Activated CD4-positive, alpha-beta T cell treated with anti-CD3 and anti-CD28 coated beads for 4 hours (primary cell): ENCODE data around the gene ZXDC.

Source experiments
- DNase-seq, 2 donors: peaks; one replicate each; pipeline ENCODE4 v3.0.0-alpha.2; 2020

Gene ZXDC

DNA sequence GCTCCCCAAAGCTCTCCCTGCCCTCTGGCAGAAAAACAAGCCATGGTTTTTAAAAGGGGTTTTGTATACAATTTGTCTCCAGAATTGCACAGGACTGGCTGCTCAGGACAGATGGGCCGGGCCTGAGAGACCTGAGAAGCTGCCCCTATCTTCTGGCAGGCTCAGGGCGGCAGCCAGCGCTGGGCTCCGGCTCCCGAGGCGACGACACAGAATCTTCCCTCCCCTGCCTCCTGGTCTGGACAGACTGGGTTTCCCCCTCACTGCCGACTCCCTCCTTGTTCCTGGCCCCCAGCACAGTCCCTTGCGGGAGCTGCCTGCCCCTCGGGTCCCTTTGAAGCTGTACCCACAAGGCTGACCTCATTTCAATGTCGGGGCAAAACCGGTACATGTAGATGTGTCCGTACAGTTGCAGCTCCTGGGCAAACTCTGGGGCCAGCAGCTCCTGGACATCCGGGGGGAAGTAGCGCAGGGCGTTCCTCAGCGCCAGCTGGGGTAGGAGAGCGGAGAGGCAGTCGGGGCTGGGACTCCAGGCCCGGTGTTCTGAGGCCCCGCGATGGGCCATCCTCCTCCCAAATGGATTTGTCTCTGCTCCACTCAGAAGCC lies 34.7 kb upstream of the ZXDC start:
- no peak for DNase-seq

DNA sequence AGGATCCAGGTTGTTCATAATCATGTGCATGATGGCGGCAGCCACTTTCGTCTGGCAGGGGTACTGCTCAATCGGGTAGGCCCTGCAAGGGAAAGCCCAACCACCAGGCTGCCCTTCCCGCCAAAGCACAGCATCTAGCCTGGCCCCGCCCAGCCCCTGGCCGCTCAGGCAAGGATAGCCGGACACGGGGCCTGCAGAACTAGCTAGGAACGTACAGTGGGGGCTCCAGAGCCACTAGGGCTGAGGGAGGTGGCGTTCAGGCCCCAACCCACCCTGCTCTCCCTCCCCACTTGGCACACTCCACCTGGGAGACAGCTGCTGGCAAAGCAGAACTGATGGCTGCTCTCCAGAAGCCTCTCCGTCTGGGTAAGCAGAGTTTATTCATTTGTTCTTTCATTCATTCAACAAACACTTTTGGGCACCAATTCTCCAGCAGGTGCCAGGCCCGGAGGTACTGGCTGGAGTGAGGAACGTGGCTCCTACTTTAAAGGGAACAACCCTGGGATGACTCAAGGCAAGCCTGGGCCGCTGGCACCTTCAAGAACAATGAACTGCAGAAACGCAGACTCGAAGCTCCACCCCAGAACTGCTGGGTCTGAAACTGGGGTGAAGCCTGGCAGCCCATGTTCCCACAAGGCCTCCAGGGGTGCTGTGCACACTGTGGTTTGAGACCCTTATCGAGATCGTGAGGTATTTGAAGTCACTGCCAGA lies 34.1 kb upstream of the ZXDC start:
- DNase-seq = no peak

DNA sequence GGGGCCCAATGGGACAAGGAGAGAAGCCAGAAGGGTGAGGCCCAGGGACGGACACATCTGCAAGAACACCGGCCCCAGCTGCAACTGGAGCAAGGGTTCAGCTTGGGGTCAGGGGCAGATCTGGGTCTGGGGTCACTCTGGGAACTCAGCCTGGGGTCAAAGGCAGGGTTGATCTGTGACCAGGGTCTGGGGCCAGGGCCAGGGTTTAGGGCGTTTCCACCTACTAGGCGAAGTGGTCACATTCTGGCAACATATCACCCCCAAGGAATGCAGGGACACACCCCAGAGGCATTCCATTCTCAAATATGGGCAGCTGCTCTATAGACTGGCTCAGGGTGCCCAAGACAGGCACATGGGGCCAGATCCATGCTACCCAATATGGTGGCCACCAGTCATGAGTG lies 32.9 kb upstream of the ZXDC start:
- no peak for DNase-seq

DNA sequence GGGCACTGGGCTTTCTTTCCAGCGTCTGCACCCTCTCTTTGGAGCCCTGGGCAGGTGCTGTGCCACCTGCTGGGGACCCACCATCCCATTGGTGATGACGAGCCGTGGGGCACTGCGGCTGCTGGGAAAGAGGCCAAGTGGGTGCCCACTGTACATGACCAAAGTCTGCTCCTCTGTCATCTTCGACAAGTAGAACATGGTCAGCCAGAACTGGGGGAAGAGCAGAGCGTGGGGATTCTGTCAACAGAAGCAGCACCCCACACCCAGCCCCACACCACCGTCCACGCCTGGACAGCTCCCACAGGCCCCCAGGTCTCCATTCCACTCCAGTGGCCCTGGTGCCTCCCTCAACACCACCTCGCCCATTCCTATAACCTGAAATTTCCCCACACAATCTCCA lies 32.2 kb upstream of the ZXDC start:
- DNase-seq = no peak

DNA sequence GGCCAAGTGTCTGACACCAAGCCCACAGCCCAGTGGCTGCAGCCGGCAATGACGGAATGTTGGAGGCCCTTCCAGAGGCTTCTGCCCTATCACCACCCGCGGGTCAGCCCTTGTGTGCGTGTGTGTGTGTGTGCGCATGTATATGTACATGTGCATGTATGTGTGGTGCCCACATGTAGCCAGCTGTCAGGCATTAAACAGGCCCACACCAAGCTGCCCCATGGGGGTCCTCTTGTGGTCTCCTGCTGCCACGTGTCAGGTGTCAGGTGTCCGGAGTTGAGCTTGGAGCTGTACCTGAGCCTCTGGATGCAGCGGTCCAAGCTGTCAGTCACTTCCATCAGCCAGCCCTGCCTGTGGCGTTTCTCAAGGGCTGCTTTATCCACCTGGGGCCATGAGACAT lies 28.0 kb upstream of the ZXDC start:
- DNase-seq = no peak

DNA sequence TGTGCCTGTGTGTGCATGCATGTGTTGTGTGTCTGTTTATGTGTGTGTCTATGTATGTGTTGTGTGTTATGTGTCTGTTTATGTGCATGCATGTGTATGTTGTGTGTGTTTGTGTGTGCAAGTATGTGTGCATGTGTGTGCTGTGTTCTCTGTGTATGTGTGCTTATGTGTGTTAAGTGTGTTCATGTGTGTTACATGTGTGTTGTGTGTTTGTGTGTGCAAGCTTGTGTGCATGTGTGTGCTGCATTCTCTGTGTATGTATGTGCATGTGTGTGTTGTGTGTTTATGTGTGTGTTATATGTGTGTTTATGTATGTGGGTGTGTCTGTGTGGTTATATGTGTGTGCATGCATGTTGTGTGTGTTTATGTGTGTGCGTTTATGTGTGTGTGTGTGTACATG lies 27.0 kb upstream of the ZXDC start:
- no peak for DNase-seq

DNA sequence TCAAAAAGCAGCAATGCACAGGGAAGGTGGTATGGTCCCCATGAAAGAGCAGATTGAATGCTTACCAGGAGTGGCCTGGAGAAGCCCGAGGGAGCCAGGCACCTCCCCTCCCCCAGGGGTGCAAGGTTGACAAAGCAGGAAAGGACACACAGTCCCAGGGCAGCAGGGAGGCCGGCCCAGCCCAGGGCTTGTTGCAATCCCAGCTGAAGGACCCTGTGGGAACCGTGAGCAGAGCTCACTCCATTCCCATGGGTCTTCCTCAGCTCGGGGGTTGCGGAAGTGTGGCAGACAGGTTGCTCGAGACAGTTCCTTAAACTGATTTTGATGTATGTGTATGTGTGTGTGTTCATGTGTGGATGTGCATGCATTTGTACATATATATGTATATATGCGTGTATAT lies 26.0 kb upstream of the ZXDC start:
- no peak for DNase-seq

DNA sequence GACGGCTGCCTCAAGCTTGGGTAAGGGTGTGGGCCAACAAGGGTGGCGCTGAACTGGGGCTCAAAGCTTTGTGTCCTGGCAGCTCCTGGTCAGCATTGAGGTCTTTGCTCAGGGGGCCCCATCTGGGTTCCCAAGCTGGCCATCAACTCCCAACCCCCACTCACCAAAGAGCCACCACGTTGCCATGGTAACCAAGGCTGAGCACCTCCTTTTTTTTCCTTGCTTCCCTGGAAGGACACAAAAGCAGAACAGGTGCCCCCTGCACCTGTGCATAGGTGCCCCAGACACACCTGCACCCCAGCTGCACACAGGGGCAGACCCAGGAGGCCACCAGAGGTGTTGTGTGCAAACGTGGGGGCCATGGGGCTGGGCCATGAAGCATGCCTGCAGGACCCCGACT lies 25.4 kb upstream of the ZXDC start:
- no peak for DNase-seq

DNA sequence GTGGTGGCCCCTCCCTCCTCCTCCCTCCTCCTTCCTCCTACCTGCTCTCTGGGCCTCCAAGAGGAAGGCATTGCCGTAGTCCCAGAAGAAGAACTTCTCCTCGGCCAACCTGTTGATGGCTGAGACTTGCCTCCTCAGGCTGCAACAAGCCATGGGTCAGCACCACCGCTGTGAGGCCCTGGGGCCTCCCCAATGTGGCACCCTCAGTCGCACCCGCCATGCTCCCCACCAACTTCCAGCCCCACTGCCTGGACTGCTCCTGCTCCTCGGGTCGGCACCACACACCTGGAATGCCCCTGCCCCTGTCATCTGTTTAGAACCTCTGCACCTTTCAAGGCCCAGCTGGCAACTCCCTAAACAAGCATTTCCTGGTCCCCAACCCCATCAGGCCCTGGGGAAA lies 24.3 kb upstream of the ZXDC start:
- no peak for DNase-seq

DNA sequence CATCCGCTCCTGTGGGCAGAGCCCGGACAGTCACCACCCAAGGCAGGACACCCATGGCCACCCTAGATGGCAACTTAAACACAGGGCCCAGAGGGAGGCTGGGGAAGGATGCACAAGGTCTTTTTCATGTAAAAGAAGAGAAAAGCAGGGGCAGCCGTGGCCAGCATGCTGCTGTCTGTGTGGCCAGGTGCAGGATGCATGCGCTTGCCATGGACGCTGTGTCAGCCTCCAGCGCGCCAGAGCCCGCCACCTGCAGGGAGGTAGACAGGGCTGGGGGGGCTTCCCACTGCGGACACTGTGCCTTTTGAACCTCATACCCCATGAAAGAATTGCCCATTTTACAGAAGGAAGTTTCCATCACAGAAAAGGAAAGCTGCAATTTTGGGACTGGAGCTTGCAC lies 23.7 kb upstream of the ZXDC start:
- no peak for DNase-seq

DNA sequence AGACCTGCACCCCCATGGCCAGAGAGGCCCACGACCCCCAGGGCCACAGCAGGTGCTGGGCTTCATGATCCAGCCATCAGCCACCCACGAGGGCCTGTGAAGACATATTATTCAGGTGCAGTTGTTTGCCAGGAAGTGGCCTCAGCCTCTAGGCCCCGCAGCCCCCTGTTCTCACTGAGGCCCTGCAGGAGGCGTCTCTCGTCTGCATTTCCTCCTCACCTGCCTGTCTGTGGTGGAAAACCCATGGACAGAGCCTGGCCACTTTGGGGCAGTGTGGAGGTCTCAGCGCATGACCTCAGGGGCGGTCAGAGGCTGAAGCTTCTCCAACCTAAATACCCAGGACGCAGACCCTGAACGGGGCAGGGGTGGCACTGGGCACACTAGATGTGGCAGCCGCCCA lies 23.2 kb upstream of the ZXDC start:
- no peak for DNase-seq

DNA sequence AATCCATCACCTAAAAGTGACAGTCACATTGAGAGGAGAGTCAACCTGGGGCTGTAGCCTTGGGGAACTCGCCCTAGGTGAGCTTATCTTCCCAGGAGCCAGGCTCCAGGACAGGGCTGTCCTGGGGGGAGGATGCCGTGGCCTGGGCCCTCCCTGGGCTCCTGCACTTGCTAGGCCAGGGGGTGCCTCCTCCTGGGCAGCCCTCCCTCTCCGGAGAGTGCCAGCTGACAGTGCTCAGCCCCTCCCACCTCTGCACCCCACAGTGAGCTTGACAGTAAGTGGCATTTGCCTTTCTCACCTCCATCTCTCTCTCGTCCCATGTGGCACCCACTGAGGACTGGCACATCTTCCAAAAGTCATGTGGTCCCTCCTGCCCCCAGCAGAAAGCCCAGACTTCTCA lies 22.8 kb upstream of the ZXDC start:
- DNase-seq = no peak

DNA sequence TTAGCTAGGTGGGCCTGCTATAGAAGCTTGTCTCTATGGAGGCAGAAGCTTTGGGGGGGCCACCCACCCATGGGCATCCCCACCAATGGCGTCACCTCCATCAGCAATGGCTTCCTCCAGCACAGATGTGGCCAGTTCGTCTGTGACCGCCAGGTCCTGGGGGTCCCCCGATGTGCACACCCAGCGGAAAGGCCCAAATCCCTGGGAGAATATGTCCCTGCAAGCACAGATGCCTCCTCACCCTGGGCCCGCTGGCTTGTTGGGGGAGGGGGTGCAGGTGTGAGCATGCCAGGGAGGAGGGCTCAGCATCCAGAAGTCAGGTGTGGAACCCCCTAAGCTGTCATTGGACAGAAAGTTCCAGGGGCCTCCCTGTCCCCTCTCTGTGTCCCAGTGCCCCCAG lies 22.3 kb upstream of the ZXDC start:
- no peak for DNase-seq

DNA sequence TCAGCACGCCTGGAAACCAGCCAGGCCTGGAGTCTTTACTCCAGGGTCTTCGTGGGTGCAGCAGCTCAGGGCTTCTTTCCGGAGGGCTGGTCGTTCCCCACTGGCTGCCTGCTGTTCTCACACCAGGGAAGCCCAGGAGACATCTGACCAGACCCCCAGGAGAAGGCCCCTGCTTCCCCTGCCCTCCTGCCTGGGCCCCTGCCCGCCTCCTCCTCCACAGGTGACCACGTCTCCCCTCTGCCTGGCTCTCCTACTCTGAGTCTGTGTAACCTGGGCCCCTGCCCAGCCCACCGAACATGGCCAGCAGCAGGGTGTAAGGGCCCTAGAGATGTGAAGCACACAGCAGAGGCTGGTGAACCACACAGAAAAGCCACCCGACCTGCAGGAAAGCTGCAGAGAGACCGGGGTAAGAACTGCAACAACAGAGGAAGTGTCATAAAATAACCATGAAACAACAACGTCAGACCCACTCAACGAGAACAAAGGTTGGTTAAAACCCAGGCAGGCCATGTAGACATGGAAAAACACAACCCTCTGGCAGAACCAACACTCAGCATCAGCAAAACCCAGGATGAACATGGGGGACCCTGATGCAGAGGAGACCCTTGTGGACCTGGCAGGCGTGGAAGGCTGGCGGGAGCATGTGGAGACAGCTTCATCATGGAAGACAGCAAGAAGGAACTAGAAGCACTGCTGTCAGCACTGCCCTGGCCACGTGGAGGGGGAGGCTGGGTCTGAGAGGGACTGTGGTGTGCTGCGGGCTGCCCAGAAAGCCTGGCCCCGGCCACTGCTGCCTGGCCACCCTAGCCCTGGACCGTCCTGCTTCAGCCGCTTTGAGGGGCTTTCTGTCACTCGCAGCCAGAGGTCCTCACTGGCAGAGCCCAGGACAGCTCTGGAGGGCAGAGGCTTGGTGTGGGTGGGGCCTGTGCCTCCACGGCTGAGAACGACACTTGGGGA lies 21.5 kb upstream of the ZXDC start:
- no peak for DNase-seq

DNA sequence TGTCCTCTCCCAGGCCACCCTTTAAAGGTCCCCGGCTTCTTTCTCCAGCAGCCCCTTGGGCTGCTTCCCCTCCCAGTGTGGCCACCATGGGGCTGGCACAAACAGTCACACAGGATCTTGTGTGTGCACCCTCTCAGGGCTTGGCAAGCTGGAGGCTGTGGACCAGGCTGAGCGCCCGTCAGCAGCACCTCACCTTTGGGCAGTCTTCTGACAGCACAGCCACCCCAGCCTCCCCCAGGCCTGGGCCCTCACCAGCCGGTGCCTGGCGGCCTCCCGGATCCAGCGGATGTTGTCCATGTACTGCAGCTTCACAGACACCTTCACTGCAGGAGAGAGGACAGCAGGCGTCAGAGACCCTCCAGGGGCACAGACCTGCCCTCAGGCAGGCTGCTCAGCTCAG lies 20.1 kb upstream of the ZXDC start:
- no peak for DNase-seq

DNA sequence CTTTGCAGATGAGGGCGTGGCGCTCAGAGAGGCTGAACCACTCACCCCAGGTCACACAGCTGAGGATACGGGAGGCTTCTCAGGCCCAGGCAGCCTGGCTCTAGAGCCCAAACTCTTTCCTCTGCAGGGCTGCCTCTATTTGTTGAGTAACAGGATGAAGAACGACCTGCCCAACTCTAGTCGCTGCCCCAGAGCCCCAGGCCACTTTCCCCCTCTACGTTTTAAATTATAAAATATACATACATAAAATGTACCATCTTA lies 19.2 kb upstream of the ZXDC start:
- DNase-seq = no peak

DNA sequence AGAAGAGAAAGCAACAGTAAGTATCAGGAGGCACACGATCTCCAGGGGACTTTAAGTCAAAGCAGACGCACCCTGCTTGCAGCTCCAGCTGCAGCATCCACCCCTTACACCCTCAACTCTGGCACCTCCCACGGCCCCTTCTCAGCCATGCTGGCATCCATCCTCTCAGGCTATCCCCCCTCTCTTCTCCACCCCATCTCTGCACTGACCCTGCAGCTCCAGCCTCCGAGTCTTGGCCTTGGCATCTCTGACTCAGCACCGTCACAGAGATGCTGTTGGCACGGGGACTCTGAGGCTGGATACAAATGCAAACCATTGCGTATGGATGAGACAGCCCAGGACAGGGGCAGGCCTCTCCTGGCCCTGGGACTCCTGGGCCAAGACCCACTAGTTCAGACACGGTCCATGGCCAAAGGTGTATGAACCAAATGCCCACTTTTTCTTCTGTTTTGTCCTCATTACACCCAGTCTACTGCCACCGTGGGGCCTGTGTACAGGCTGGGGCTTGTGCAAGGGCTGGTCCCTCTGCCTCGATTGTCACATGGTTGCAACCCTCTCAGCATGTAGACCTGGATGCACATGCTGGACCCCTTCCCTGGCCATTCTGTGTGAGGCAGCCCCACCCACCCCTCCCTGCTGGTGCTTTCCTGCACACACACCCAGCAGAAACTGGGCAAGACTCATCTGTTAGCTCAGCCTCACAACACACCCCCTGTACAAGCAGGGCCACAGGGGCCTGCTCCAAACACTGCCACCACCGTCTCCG lies 18.7 kb upstream of the ZXDC start:
- DNase-seq = no peak

DNA sequence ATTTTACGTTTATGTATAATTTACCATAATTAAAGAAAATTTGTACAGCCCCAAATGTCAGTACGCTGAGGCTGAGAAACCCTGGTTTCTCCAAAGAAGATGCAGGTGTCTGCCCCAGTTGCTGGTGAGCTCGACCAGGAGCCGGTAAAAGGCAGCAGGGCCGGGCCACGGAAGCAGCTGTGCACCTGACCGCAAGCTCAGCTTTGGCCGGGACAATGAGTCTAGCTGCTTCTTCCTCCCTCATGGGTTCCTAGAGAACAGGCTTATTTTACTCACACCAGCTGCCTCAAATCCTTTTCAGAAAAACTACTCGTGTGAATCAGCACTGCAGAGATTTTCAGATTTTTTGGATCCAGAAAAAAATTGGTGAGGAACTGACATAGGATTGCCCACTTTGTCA lies 18.0 kb upstream of the ZXDC start:
- no peak for DNase-seq

DNA sequence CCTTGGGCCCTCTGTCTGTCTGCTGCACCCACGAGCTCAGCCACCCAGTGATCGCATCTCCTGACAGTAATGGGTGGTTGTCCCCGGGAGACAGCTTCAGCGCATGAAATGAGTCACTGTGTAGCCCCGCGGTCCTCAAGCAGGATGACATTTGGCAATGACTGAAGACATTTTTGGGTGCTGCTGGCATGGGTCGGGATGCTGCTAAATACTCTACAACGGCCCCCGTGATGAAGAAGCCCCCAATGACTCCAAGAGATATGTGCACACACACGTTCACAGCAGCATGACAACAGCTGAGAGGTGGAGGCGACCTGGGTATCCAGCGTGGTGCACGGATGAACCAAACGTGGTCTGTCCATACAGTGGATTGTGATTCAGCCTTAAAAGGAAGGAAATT lies 17.4 kb upstream of the ZXDC start:
- DNase-seq = no peak

DNA sequence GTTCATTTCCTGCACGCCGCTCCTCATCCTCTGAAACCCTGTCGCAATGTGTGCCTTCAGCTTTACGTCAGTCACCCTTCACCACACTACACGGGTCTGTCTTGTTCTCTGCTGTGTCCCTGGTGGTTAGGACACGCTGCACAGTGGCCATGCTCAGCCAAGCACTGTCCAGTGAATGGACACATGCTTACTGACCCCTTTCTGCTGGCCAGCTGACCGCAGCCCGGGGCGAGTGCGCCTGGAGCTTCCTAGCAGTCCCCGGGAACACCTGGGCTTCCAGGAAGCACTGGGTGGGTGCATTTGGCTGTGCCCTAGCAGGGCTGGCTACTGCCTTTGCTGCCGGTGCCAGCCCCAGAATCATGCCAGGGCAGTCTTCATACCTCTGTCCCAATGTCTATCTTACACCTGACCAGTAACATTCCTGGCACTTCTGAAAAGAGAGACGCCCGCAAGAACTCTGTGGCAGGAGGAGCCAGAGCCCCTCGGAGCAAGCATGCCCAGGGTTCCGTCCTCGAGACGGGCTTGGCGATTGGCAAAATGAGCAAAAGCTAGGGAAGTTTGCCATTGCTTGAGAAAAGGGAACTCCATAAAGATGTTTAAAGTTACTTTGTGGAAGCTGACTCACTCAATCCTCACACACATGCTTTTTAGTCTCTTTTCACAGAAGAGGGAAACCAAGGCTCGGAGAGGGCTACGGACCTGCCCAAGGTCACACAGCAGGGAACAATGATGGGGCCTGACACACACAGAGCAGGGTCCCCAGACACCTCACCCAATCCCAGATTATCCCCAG lies 15.7 kb upstream of the ZXDC start:
- DNase-seq = no peak

DNA sequence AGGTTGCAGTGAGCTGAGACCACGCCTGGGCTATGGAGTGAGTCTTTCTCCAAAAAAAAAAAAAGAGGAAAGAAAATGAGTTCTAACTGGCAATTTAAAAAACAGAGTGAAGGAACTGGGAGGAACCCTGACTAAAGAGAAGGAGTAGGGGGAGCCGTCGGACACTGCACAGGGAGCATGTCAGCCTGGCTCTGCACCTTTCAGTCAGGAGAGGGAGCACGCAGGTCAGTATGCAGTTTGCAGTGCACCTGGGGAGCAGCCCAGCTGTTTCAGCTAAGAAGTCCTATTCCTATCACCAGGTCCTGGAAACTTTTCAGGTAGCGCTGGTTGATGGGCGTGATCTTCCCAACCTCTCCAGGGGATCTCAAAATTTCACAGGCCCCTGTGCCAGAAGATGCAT lies 14.9 kb upstream of the ZXDC start:
- DNase-seq = no peak

DNA sequence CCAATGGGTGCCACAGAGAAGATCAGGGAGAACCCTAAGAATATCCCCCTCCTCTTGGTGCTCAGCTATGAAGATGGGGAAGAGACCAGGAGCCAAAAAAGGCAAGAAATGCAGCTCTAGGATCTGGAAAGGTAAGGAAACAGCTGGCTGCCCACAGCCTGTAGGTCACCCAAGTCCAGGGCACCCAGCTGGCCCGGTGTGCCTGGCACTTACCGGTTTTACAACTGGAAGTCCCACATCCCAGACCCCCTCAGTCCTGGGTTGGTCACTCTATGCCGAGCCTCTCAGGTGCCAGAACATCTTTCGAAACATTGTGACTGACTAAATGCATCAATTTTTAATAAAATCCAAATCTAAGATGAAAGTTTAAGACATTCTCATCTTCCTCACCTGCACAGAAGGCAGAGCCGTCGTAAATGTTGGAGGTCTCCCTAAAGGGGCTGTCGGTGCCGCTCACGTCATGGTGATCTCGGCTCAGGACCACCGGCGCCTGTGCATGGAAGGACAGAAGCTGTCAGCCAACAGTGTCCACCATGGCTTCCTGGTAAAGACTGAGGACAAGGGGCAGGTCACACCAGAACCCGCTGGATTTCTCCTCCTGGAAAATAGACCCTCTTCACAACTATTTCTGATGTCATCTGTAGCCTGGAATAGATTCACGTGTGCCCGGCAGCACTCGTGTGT lies 13.3 kb upstream of the ZXDC start:
- no peak for DNase-seq
